ENCODE results near the gene EMC1. TPM values are rescaled to one million over a fixed set of nuclear protein-coding genes. Genes with fewer than 3 reads are reported as not detected.
A peak's percentile ranks its signal among the peaks of the same experiment; 100 is the strongest.

Gene EMC1
- total RNA-seq, 6 experiments from 2014 or later, result 18.6 to 32.7 (median 25.3) TPM

DNA sequence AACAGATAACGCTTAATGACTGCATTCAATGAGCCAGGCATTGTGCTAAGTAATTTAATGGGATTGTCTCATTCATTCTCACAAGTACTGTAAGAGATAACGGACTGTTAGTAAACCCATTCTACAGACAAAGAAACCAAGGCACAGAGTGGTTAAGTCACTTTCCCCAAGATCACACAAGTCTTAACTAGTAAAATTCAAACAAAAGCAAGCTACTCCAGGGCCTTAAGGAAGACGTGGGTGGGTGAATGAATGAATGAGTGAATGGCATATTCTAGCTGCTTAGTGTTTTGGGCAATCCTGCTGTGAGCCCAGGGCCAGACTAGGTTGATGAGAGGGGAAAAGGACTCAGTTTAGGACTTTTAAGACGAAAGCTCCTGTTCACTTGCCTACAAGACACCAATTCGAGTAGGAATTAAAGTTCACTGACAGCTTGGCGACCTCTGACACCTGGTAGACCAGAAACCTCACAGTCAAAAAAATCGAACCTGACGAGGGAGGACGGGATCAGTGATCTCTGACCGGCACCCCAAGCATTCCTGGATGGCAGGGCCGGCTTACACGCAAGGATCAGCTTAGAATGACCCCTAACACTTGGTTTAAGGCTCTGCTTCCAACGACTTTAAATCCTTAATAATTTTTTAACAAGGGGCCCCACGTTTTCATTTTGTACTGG is 557 bp downstream of the EMC1 start:
- Histone ChIP-seq H3K36me3 (no peaks in the 10 kb centered on the region), H3K27me3 (no peaks in the 10 kb centered on the region), H3K27ac (peak overlapping the region; percentile 93 to 98 (median 94)), H3K9me3 (no peaks in the 10 kb centered on the region), H3K4me3 (peak overlapping the region; percentile 73 to 82 (median 81)), H3K4me1 (peaks cover 0 to 18% (median 6%) of the 10 kb centered on the region in 4 donors)
- ATAC-seq (peak; percentile 8 to 19 (median 14)), DNase-seq (no peak)
- WGBS (ENCODE audit: insufficient coverage, low coverage, low lambda C conversion rate, missing lambda C conversion rate), result 11% methylated on average over 10 of the region's 14 CpGs
- TF ChIP-seq POLR2A (IDR thresholded peaks at IDR 0.05) (no peak), CTCF (IDR thresholded peaks at IDR 0.05) (no peak)
- intact Hi-C loops (cut with DNase I), result no loop called here

DNA sequence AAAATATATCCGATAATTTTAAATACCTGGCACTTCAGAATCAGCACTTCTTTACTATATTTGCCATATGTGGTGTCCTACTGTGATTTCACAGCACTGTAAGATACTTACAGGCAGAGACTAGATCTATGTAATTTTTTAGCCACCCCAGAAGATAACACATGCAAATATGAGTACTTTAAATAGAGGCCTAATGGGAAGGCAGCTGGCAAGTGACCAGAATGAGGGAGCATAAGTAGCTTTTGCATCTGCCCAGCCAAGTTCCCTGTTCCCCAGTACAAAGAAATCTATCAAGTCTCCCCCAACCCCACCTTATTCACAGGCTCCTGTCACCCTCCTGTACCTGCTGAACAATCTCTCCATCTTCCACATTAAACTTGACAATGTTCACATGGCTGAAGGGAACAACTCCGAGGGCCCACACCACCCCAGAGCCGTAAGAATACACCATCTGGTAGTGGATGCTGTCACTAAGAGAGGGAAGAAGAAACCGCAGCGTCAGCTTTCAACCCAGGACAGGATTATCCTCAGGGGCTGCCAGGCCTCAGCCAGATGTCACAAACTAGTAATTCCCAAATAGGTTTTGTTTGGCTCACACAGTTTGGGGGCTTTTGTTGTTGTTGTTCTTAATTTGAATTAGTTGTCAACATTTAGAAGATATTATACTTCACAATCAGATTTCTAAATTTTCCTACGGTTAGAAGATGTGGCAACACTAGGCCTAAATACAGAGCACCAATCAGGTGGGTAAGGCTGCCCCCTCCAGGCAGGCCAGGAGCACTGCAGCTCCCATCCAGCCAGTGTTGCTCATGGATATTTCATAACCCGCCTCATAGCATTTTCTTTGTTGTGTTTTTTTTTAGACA is 10.4 kb downstream of the EMC1 start:
- ATAC-seq, result peak; percentile 96 to 99 (median 98)
- no peak overlapping the region for H3K4me3 ChIP-seq
- H3K27ac ChIP-seq, result no peak overlapping the region
- 55% methylated on average over 7 of the region's 7 CpGs for WGBS (ENCODE audit: insufficient coverage, low coverage, low lambda C conversion rate, missing lambda C conversion rate)
- intact Hi-C loops (cut with DNase I), result no loop called here
- no peaks in the 10 kb centered on the region for H3K4me1 ChIP-seq
- TF ChIP-seq POLR2A (IDR thresholded peaks at IDR 0.05) (no peak), CTCF (IDR thresholded peaks at IDR 0.05) (peak; percentile 83 to 98 (median 96))
- DNase-seq, result peak; percentile 66 to 73 (median 69)
- H3K27me3 ChIP-seq, result no peaks in the 10 kb centered on the region
- no peaks in the 10 kb centered on the region for H3K9me3 ChIP-seq
- H3K36me3 ChIP-seq, result peaks cover 11 to 84% (median 36%) of the 10 kb centered on the region in 4 donors

DNA sequence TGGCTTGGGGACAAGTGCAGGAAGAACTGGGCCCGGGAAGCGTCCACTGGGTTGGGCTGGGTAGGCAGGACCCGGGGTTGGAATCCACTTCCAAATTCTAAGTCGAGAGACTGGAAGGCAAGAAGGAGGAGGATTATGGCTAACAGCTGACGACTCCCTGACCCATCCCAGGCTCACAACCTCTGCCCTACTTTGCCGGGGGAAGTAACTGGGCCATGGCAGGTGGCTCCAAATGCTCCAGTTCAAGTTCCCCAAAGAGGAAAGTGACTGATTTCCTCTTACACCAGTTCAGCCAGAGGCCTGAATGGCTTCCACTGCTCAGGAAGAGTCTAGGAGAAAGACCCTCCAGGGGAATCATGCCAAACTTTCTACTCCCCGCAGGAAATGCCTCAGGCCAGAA is 11.4 kb downstream of the EMC1 start:
- TF ChIP-seq POLR2A (IDR thresholded peaks at IDR 0.05), result no peak
- no peak for TF ChIP-seq CTCF (IDR thresholded peaks at IDR 0.05)
- Histone ChIP-seq H3K4me3 (no peak overlapping the region), H3K27ac (no peak overlapping the region), H3K9me3 (no peaks in the 10 kb centered on the region), H3K27me3 (no peaks in the 10 kb centered on the region), H3K4me1 (no peaks in the 10 kb centered on the region), H3K36me3 (peaks cover 11 to 88% (median 37%) of the 10 kb centered on the region in 4 donors)
- no peak for DNase-seq
- intact Hi-C loops (cut with DNase I), result loop anchor here in 1 of 2 donors (10.0 kb wide), 1 partner anchor 55 kb away; no protein-coding TSS in a partner anchor
- 100% methylated on average over 3 of the region's 7 CpGs for WGBS (ENCODE audit: insufficient coverage, low coverage, low lambda C conversion rate, missing lambda C conversion rate)
- ATAC-seq, result no peak

- no peaks in the 10 kb centered on the region for H3K9me3 ChIP-seq
- no peak overlapping the region for H3K4me3 ChIP-seq
- intact Hi-C loops (cut with DNase I), result loop anchor here in 1 of 2 donors (10.0 kb wide), 1 partner anchor 49 kb away; no protein-coding TSS in a partner anchor
- DNase-seq (no peak), ATAC-seq (no peak)
- H3K27me3 ChIP-seq, result no peaks in the 10 kb centered on the region
- no peak overlapping the region for H3K27ac ChIP-seq
- peaks cover 0 to 11% (median 0%) of the 10 kb centered on the region in 4 donors for H3K4me1 ChIP-seq
- no peak for TF ChIP-seq POLR2A (IDR thresholded peaks at IDR 0.05)
- TF ChIP-seq CTCF (IDR thresholded peaks at IDR 0.05), result no peak
- H3K36me3 ChIP-seq, result peaks cover 0 to 83% (median 29%) of the 10 kb centered on the region in 4 donors
- 100% methylated on average over 1 of the region's 3 CpGs for WGBS (ENCODE audit: insufficient coverage, low coverage, low lambda C conversion rate, missing lambda C conversion rate)
Observed at GRCh38 chr1:19234224-19234623, 17.1 kb downstream of the EMC1 start.
